ENCODE data around the gene RNF208.

The RNF208 gene

GRCh38 chr9:137170486-137171148, 51.4 kb downstream of the RNF208 start:
- Mint-ChIP-seq H3K9me3 (no peaks in the 10 kb centered on the region), H3K4me1 (no peaks in the 10 kb centered on the region), H3K36me3 (ENCODE audit: low read depth) (no peaks in the 10 kb centered on the region), H3K27ac (no peak overlapping the region), H3K4me3 (no peak overlapping the region), H3K27me3 (ENCODE audit: low read depth) (peaks cover 74% of the 10 kb centered on the region)
- no peak for TF ChIP-seq CTCF (IDR thresholded peaks at IDR 0.05; ENCODE audit: unreplicated experiment in 3 of 3)

Data from nephron (organoid).